Osteoblast (primary cell): ENCODE results near the gene MACROD2. TPM values are rescaled to one million over a fixed set of nuclear protein-coding genes. Genes with fewer than 3 reads are reported as not detected.
A peak's percentile ranks its signal among the peaks of the same experiment; 100 is the strongest.

Source experiments
- DNase-seq: peaks from one replicate; pipeline ENCODE4 v3.0.0; 2011; ENCODE audit warnings: low spot score, mixed read lengths; ENCODE audit not compliant: insufficient read length; ENCODE audit errors: missing footprints
- H2AFZ ChIP-seq: 2 replicates; pipeline ENCODE4 v1.6.0; 2011; ENCODE audit warnings: mild to moderate bottlenecking, low read length
- H3K27ac ChIP-seq: 2 replicates; pipeline ENCODE4 v1.5.1; 2011; ENCODE audit warnings: mild to moderate bottlenecking, low read depth, low read length, moderate library complexity
- H3K27me3 ChIP-seq: 2 replicates; pipeline ENCODE4 v1.6.0; 2012; ENCODE audit warnings: mild to moderate bottlenecking, control low read depth, inconsistent platforms, low read length, moderate library complexity; ENCODE audit not compliant: insufficient read depth
- H3K36me3 ChIP-seq: 2 replicates; pipeline ENCODE4 v1.5.1; 2011; ENCODE audit warnings: mild to moderate bottlenecking, low read length, control low read depth, moderate library complexity; ENCODE audit not compliant: insufficient read depth
- H3K4me1 ChIP-seq: 2 replicates; pipeline ENCODE4 v1.5.1; 2011; ENCODE audit warnings: mild to moderate bottlenecking, low read length, control low read depth, moderate library complexity; ENCODE audit not compliant: insufficient read depth
- H3K4me2 ChIP-seq: 2 replicates; pipeline ENCODE4 v1.6.0; 2011; ENCODE audit warnings: mild to moderate bottlenecking, low read length; ENCODE audit not compliant: insufficient read depth
- H3K4me3 ChIP-seq: fragments of 200-600 bp; sonication (generic); 3 replicates; pipeline ENCODE4 v1.5.1; 2012; ENCODE audit warnings: mild to moderate bottlenecking, low read length, inconsistent platforms; ENCODE audit not compliant: insufficient read depth
- H3K79me2 ChIP-seq: 2 replicates; pipeline ENCODE4 v1.6.0; 2012; ENCODE audit warnings: mild to moderate bottlenecking, low read length, control low read depth, inconsistent platforms; ENCODE audit not compliant: insufficient read depth
- H3K9me3 ChIP-seq: 2 replicates; pipeline ENCODE4 v1.5.1; 2011; ENCODE audit warnings: low read depth, low read length, control low read depth
- H4K20me1 ChIP-seq: 2 replicates; pipeline ENCODE4 v1.6.0; 2012; ENCODE audit warnings: mild to moderate bottlenecking, low read length, control low read depth; ENCODE audit not compliant: insufficient read depth
- CTCF ChIP-seq: IDR thresholded peaks from 2 replicates; pipeline ENCODE4 v1.5.1; 2011; ENCODE audit warnings: mild to moderate bottlenecking, low read depth, low read length, moderate library complexity; ENCODE audit errors: extremely low read depth
- total RNA-seq: library from RNA; depleted of rRNA; stranded (reverse); fragments of >200 nt; gene quantifications from 2 replicates; pipeline ENCODE4 v1.2.3, GENCODE V29; 2012

MACROD2 gene
- total RNA-seq, 1 donor: 4.0 TPM

DNA sequence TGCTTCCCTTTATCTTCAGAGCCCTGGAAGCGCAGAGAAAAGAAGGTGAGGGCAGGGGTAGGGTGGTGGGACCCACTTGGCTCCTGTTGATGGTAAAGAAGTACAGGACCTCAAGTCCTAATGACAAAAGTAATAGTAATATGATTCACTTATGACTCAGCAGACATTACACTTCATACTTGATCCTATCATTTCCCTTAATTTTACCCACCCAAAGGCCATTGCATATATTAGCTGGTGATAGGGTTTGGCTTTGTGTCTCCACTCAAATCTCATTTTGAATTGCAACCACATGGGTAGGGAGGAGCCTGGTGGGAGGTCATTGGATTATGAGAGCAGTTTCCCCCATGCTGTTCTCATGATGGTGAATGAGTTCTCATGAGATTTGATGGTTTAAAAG lies 1697.3 kb downstream of the MACROD2 start:
- H3K4me2 ChIP-seq: no peak overlapping the region

GRCh38 chr20:15699431-15700146 lies 1704.3 kb downstream of the MACROD2 start:
- Histone ChIP-seq H3K4me1 (peaks cover 22% of the 10 kb centered on the region), H3K79me2 (no peaks in the 10 kb centered on the region), H3K36me3 (no peaks in the 10 kb centered on the region), H3K27me3 (no peaks in the 10 kb centered on the region), H2AFZ (peak overlapping the region; percentile 93), H3K9me3 (no peaks in the 10 kb centered on the region), H3K4me3 (peak overlapping the region; percentile 56), H4K20me1 (no peaks in the 10 kb centered on the region), H3K4me2 (peak overlapping the region; percentile 83), H3K27ac (no peak overlapping the region)
- no peak for TF ChIP-seq CTCF
- no peak for DNase-seq

More for the DNA sequence above, 1697.3 kb downstream of the MACROD2 start:
- H3K27me3 ChIP-seq: no peaks in the 10 kb centered on the region
- H3K9me3 ChIP-seq: no peaks in the 10 kb centered on the region
- no peaks in the 10 kb centered on the region for H3K4me1 ChIP-seq
- H3K4me3 ChIP-seq: no peak overlapping the region
- no peak for DNase-seq
- H2AFZ ChIP-seq: no peak overlapping the region
- no peaks in the 10 kb centered on the region for H3K79me2 ChIP-seq
- no peaks in the 10 kb centered on the region for H4K20me1 ChIP-seq
- H3K36me3 ChIP-seq: no peaks in the 10 kb centered on the region
- no peak for TF ChIP-seq CTCF
- no peak overlapping the region for H3K27ac ChIP-seq

DNA sequence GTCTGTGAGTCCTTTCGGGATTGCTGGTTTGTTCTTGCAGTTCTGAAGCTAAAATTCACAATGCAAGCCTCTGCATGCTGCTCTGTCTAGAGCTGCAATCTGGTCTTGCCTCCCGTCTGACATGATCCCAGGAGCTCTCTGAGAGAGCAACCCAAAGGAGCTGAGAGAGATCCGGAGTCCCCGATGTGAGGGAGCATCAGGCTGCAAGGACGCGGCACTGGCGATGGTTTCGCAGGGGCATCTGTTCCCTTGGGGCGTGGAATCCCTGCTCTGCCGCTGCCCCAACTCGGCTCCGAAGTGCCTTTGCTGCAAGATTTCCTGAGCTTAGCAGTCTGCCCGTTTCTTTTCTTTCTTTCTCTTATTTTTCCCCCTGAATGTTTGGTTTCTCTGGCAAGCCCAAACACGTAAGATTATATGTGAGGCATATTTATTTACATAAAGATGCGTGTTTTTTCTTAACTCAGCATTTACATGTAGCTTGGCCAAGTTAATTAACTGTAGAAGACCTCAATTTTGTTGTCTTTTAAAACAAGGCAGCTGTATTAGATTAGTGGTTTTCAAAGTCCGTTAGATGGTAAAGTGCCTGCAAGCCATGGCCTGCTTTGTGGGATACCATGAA lies 1704.9 kb downstream of the MACROD2 start:
- H4K20me1 ChIP-seq: no peaks in the 10 kb centered on the region
- no peak for DNase-seq
- no peaks in the 10 kb centered on the region for H3K36me3 ChIP-seq
- peak overlapping the region; percentile 56 for H3K4me3 ChIP-seq
- peaks cover 22% of the 10 kb centered on the region for H3K4me1 ChIP-seq
- H3K27ac ChIP-seq: no peak overlapping the region
- H3K79me2 ChIP-seq: no peaks in the 10 kb centered on the region
- H3K27me3 ChIP-seq: no peaks in the 10 kb centered on the region
- H2AFZ ChIP-seq: peak overlapping the region; percentile 93
- H3K9me3 ChIP-seq: no peaks in the 10 kb centered on the region
- H3K4me2 ChIP-seq: peak overlapping the region; percentile 83
- no peak for TF ChIP-seq CTCF

GRCh38 chr20:15702161-15702560 lies 1706.8 kb downstream of the MACROD2 start:
- no peaks in the 10 kb centered on the region for H3K9me3 ChIP-seq

More at GRCh38 chr20:15702161-15702560, 1706.8 kb downstream of the MACROD2 start:
- H3K4me3 ChIP-seq: no peak overlapping the region
- no peak for TF ChIP-seq CTCF
- H3K36me3 ChIP-seq: no peaks in the 10 kb centered on the region
- no peak overlapping the region for H3K4me2 ChIP-seq
- peak; percentile 30 for DNase-seq
- no peaks in the 10 kb centered on the region for H3K79me2 ChIP-seq
- peak overlapping the region; percentile 89 for H3K27ac ChIP-seq
- H3K4me1 ChIP-seq: peaks cover 27% of the 10 kb centered on the region
- no peaks in the 10 kb centered on the region for H4K20me1 ChIP-seq
- no peak overlapping the region for H2AFZ ChIP-seq
- H3K27me3 ChIP-seq: no peaks in the 10 kb centered on the region
